CD14-positive monocyte (primary cell): ENCODE results near the gene RAB40C. TPM values are rescaled to one million over a fixed set of nuclear protein-coding genes. Genes with fewer than 3 reads are reported as not detected.

Source experiments
- DNase-seq, 3 donors: peaks; one replicate each; pipeline ENCODE4 v3.0.0-alpha.2; 2011 to 2022
- H2AFZ ChIP-seq: 2 replicates; pipeline ENCODE4 v1.6.0; 2012; ENCODE audit warnings: mild to moderate bottlenecking, low read depth, low read length, inconsistent platforms; ENCODE audit not compliant: insufficient read depth, poor library complexity, severe bottlenecking
- H3K27ac ChIP-seq, 2 donors: 1 replicate in 1 of 2; 2 replicates in 1 of 2; pipeline ENCODE4 v1.5.1; 2012 to 2013; ENCODE audit warnings: low read length in 2 of 2, control low read depth in 1 of 2, inconsistent platforms in 1 of 2, low read depth in 1 of 2, mild to moderate bottlenecking in 1 of 2
- H3K27me3 ChIP-seq, 2 donors: one replicate each; pipeline versions ENCODE4 v1.6.0 to v1.6.1; 2011 to 2013; ENCODE audit warnings: low read length in 2 of 2; ENCODE audit not compliant: control insufficient read depth in 2 of 2, insufficient read depth in 2 of 2
- H3K36me3 ChIP-seq, 2 donors: replicated peaks in 1 of 2; 1 replicate in 1 of 2; 2 replicates in 1 of 2; pipeline versions ENCODE4 v1.5.1 to v1.6.1; 2012 to 2013; ENCODE audit warnings: low read length in 2 of 2, control low read depth in 1 of 2, inconsistent platforms in 1 of 2, mild to moderate bottlenecking in 1 of 2; ENCODE audit not compliant: insufficient read depth in 2 of 2, control insufficient read depth in 1 of 2
- H3K4me1 ChIP-seq, 2 donors: 1 replicate in 1 of 2; 2 replicates in 1 of 2; pipeline versions ENCODE4 v1.5.1 to v1.6.1; 2012 to 2013; ENCODE audit warnings: low read length in 2 of 2, control low read depth in 1 of 2, inconsistent platforms in 1 of 2, mild to moderate bottlenecking in 1 of 2, moderate library complexity in 1 of 2; ENCODE audit not compliant: insufficient read depth in 2 of 2, control insufficient read depth in 1 of 2
- H3K4me2 ChIP-seq: replicated peaks from 2 replicates; pipeline ENCODE3; 2012; ENCODE audit warnings: low read length, moderate library complexity, mild to moderate bottlenecking; ENCODE audit not compliant: poor library complexity, severe bottlenecking; ENCODE audit errors: extremely low read depth
- H3K4me3 ChIP-seq, 3 experiments: fragments of 200-600 bp in 1 of 3; sonication (generic) in 1 of 3; replicated peaks in 1 of 3; 1 replicate in 2 of 3; 2 replicates in 1 of 3; pipeline ENCODE4 v1.5.1; 2011 to 2013; ENCODE audit warnings: low read length in 3 of 3, mild to moderate bottlenecking in 3 of 3, control low read depth in 2 of 3, low read depth in 2 of 3, inconsistent platforms in 1 of 3, moderate library complexity in 1 of 3
- H3K79me2 ChIP-seq: 2 replicates; pipeline ENCODE4 v1.6.0; 2012; ENCODE audit warnings: mild to moderate bottlenecking, control low read depth, inconsistent platforms, low read length, moderate library complexity; ENCODE audit not compliant: insufficient read depth
- H3K9ac ChIP-seq: 2 replicates; pipeline ENCODE4 v1.6.0; 2017; ENCODE audit warnings: low read length, mild to moderate bottlenecking; ENCODE audit not compliant: insufficient read depth, poor library complexity, severe bottlenecking
- H3K9me3 ChIP-seq, 2 donors: replicated peaks in 1 of 2; 1 replicate in 1 of 2; 2 replicates in 1 of 2; pipeline versions ENCODE4 v1.5.1 to v1.6.1; 2012 to 2013; ENCODE audit warnings: low read length in 2 of 2, control low read depth in 1 of 2; ENCODE audit not compliant: control insufficient read depth in 1 of 2, insufficient read depth in 1 of 2
- H4K20me1 ChIP-seq: 2 replicates; pipeline ENCODE4 v1.6.0; 2012; ENCODE audit warnings: mild to moderate bottlenecking, low read length, control low read depth, moderate library complexity; ENCODE audit not compliant: insufficient read depth
- H3K27ac Mint-ChIP-seq, 7 donors: one replicate each; pipeline ENCODE4 v1.8.0; 2020; ENCODE audit warnings: mild to moderate bottlenecking in 7 of 7, mixed read lengths in 7 of 7, moderate library complexity in 6 of 7, inconsistent platforms in 2 of 7
- H3K27me3 Mint-ChIP-seq, 3 donors: one replicate each; pipeline ENCODE4 v1.8.0; 2021 to 2022; ENCODE audit warnings: low read depth in 3 of 3, mild to moderate bottlenecking in 3 of 3, mixed read lengths in 3 of 3, moderate library complexity in 3 of 3, inconsistent platforms in 1 of 3
- H3K36me3 Mint-ChIP-seq, 2 donors: one replicate each; pipeline ENCODE4 v1.8.0; 2020; ENCODE audit warnings: mixed read lengths in 2 of 2, inconsistent platforms in 1 of 2, mild to moderate bottlenecking in 1 of 2
- H3K4me1 Mint-ChIP-seq: one replicate; pipeline ENCODE4 v1.8.0; 2020; ENCODE audit warnings: mild to moderate bottlenecking, mixed read lengths
- H3K4me3 Mint-ChIP-seq, 2 donors: one replicate each; pipeline ENCODE4 v1.8.0; 2020; ENCODE audit warnings: mild to moderate bottlenecking in 2 of 2, mixed read lengths in 2 of 2, moderate library complexity in 1 of 2
- H3K9me3 Mint-ChIP-seq, 7 donors: one replicate each; pipeline ENCODE4 v1.8.0; 2020 to 2022; ENCODE audit warnings: mixed read lengths in 7 of 7, mild to moderate bottlenecking in 6 of 7, moderate library complexity in 6 of 7, inconsistent platforms in 2 of 7
- CTCF ChIP-seq: fragments of 200-600 bp; IDR thresholded peaks from one replicate; pipeline ENCODE4 v1.8.0; 2022; ENCODE audit warnings: antibody characterized with exemption, mild to moderate bottlenecking
- WGBS: methylation state at CpG from one replicate; pipeline ENCODE4 v1.1.5; 2013; ENCODE audit warnings: missing lambda C conversion rate; ENCODE audit not compliant: insufficient coverage; 5-methylcytosine and 5-hydroxymethylcytosine counted together
- intact Hi-C, 2 donors: fragments of 100-400 bp; cut with micrococcal nuclease; formaldehyde crosslinking; loops; one replicate each; pipeline versions ENCODE4 v1.15.0 to v1.15.1; 2023
- polyA plus RNA-seq, 3 donors: library from polyadenylated mRNA; depleted of rRNA in 1 of 3; unstranded in 2 of 3; stranded (reverse) in 1 of 3; fragments of 300-500 nt in 2 of 3; fragments of >200 nt in 1 of 3; fragmentation: Illumina TruSeq in 2 of 3; gene quantifications; 1 replicate in 2 of 3; 2 replicates in 1 of 3; pipeline ENCODE4 v1.2.3, GENCODE V29; 2012 to 2021

The RAB40C gene
- polyA plus RNA-seq, 3 donors, result 10.0 to 22.6 (median 10.9) TPM

- H3K9ac ChIP-seq, result no peak overlapping the region
- peaks cover 82% of the 10 kb centered on the region for H3K79me2 ChIP-seq
These were observed 3.9 kb downstream of the RAB40C start for GRCh38 chr16:593807-594206.

DNA sequence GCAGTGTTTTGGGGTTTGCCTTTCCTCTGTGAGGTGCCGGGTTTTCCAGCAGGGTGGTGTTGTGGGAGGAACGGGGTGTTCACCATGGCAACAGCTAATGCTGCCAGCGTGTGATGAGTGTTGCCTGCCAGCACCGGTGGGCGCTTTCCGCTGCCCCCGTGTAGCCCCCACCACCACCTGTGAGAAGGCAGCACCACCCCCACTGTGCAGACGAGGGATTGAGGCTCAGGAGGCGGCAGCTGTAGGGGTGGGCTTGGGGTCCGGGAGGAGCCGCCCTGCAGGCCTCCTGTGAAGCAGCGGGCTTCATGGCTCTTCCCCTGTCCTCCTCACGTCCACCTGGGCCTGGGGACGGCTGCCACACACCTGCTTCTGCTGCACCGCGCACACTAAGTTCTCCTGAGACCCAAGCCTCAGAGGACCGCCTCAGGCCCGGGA, 5.2 kb downstream of the RAB40C start:
- peaks cover 0 to 2% (median 0%) of the 10 kb centered on the region in 7 donors for H3K9me3 Mint-ChIP-seq
- Histone ChIP-seq H3K27ac (no peak overlapping the region), H3K4me3 (no peak overlapping the region), H3K27me3 (no peaks in the 10 kb centered on the region), H3K79me2 (peaks cover 92% of the 10 kb centered on the region), H3K4me2 (no peak overlapping the region), H3K9ac (no peak overlapping the region), H3K4me1 (peaks cover 61 to 68% of the 10 kb centered on the region in 2 donors), H3K36me3 (peaks cover 7 to 22% of the 10 kb centered on the region in 2 donors), H2AFZ (no peak overlapping the region), H4K20me1 (peaks cover 64% of the 10 kb centered on the region), H3K9me3 (no peaks in the 10 kb centered on the region)
- H3K36me3 Mint-ChIP-seq, result peaks cover 27 to 39% of the 10 kb centered on the region in 2 donors
- peak overlapping the region in 2 of 7 donors; percentile 27 to 54 for H3K27ac Mint-ChIP-seq
- peaks cover 62% of the 10 kb centered on the region for H3K4me1 Mint-ChIP-seq
- H3K27me3 Mint-ChIP-seq, result peaks cover 0 to 2% (median 1%) of the 10 kb centered on the region in 3 donors
- H3K4me3 Mint-ChIP-seq, result no peak overlapping the region
- no peak for DNase-seq
- intact Hi-C loops, result no loop called here
- WGBS, result 92% methylated on average over 11 of the region's 18 CpGs
- no peak for TF ChIP-seq CTCF

More at GRCh38 chr16:593807-594206, 3.9 kb downstream of the RAB40C start:
- intact Hi-C loops, result no loop called here
- H3K9me3 ChIP-seq, result no peaks in the 10 kb centered on the region
- H3K4me2 ChIP-seq, result peak overlapping the region; percentile 87
- Mint-ChIP-seq H3K36me3 (peaks cover 21 to 30% of the 10 kb centered on the region in 2 donors), H3K4me3 (peak overlapping the region in 1 of 2 donors; percentile 27), H3K27me3 (peaks cover 0 to 2% (median 0%) of the 10 kb centered on the region in 3 donors), H3K4me1 (peaks cover 62% of the 10 kb centered on the region), H3K9me3 (peaks cover 0 to 2% (median 0%) of the 10 kb centered on the region in 7 donors), H3K27ac (peak overlapping the region; percentile 82 to 96 (median 93))
- no peak overlapping the region for H2AFZ ChIP-seq
- peak overlapping the region; percentile 81 to 83 for H3K27ac ChIP-seq
- H3K36me3 ChIP-seq, result peaks cover 0 to 11% of the 10 kb centered on the region in 2 donors
- peaks cover 53% of the 10 kb centered on the region for H4K20me1 ChIP-seq
- no peaks in the 10 kb centered on the region for H3K27me3 ChIP-seq
- peaks cover 61 to 68% of the 10 kb centered on the region in 2 donors for H3K4me1 ChIP-seq
- H3K4me3 ChIP-seq, result peak overlapping the region in 1 of 3 experiments; percentile 92
- no peak for DNase-seq
- TF ChIP-seq CTCF, result no peak
- 87% methylated on average over 15 of the region's 16 CpGs for WGBS
